HEK293 (cell line): ENCODE data around the gene HDAC8.

Source experiments
- KLF10 ChIP-seq: fragments of 450-650 bp; IDR thresholded peaks from 2 replicates; pipeline ENCODE4 v1.5.1; 2018; ENCODE audit warnings: missing biosample characterization, mild to moderate bottlenecking, missing genetic modification characterization
- PATZ1 ChIP-seq: fragments of 450-650 bp; formaldehyde crosslinking; IDR thresholded peaks from 2 replicates; pipeline ENCODE4 v1.5.1; 2016; ENCODE audit warnings: missing biosample characterization, missing genetic modification characterization
- PBX3 ChIP-seq: sonication (generic); formaldehyde crosslinking; IDR thresholded peaks from 2 replicates; pipeline ENCODE4 v1.8.1; 2022; ENCODE audit warnings: mild to moderate bottlenecking, moderate library complexity, missing genetic modification reagents
- SP3 ChIP-seq: fragments of 450-650 bp; formaldehyde crosslinking; IDR thresholded peaks from 2 replicates; pipeline ENCODE4 v1.5.1; 2016; ENCODE audit warnings: missing biosample characterization, missing genetic modification characterization
- ZBTB21 ChIP-seq: fragments of 450-650 bp; formaldehyde crosslinking; IDR thresholded peaks from 2 replicates; pipeline ENCODE4 v1.5.1; 2017; ENCODE audit warnings: missing biosample characterization, missing genetic modification characterization
- ZBTB48 ChIP-seq: fragments of 450-650 bp; formaldehyde crosslinking; IDR thresholded peaks from 2 replicates; pipeline ENCODE4 v1.5.1; 2016; ENCODE audit warnings: missing biosample characterization, missing genetic modification characterization
- ZNF114 ChIP-seq: fragments of 450-650 bp; formaldehyde crosslinking; IDR thresholded peaks from 2 replicates; pipeline ENCODE4 v1.5.0; 2017; ENCODE audit warnings: missing biosample characterization, missing genetic modification characterization
- ZNF184 ChIP-seq: fragments of 450-650 bp; IDR thresholded peaks from 2 replicates; pipeline ENCODE4 v1.5.1; 2018; ENCODE audit warnings: missing biosample characterization, mild to moderate bottlenecking, missing genetic modification characterization
- ZNF24 ChIP-seq: fragments of 450-650 bp; formaldehyde crosslinking; IDR thresholded peaks from 2 replicates; pipeline ENCODE4 v1.5.1; 2016; ENCODE audit warnings: missing biosample characterization, missing genetic modification characterization
- ZNF280C ChIP-seq: fragments of 450-650 bp; formaldehyde crosslinking; IDR thresholded peaks from 2 replicates; pipeline ENCODE4 v1.5.1; 2016; ENCODE audit warnings: missing biosample characterization, missing genetic modification characterization
- ZNF341 ChIP-seq: fragments of 450-650 bp; formaldehyde crosslinking; IDR thresholded peaks from 2 replicates; pipeline ENCODE4; 2016; ENCODE audit warnings: low read depth, missing biosample characterization, missing genetic modification characterization
- ZNF350 ChIP-seq: fragments of 450-650 bp; formaldehyde crosslinking; IDR thresholded peaks from 2 replicates; pipeline ENCODE4 v1.5.0; 2017; ENCODE audit warnings: missing biosample characterization, mild to moderate bottlenecking, missing genetic modification characterization
- ZNF391 ChIP-seq: fragments of 450-650 bp; formaldehyde crosslinking; IDR thresholded peaks from 2 replicates; pipeline ENCODE4 v1.5.1; 2016; ENCODE audit warnings: low read depth, missing biosample characterization, missing genetic modification characterization, borderline replicate concordance
- ZNF48 ChIP-seq: fragments of 450-650 bp; formaldehyde crosslinking; IDR thresholded peaks from 2 replicates; pipeline ENCODE4 v1.5.1; 2016; ENCODE audit warnings: missing biosample characterization, missing genetic modification characterization
- ZNF530 ChIP-seq: fragments of 450-650 bp; formaldehyde crosslinking; IDR thresholded peaks from 2 replicates; pipeline ENCODE4 v1.5.1; 2016; ENCODE audit warnings: low read depth, missing biosample characterization, missing genetic modification characterization
- ZNF645 ChIP-seq: fragments of 450-650 bp; formaldehyde crosslinking; IDR thresholded peaks from 2 replicates; pipeline ENCODE4; 2016; ENCODE audit warnings: missing biosample characterization, missing genetic modification characterization
- ZNF664 ChIP-seq: fragments of 450-650 bp; formaldehyde crosslinking; IDR thresholded peaks from 2 replicates; pipeline ENCODE4 v1.5.1; 2016; ENCODE audit warnings: missing biosample characterization, missing genetic modification characterization
- ZNF692 ChIP-seq: fragments of 450-650 bp; formaldehyde crosslinking; IDR thresholded peaks from 2 replicates; pipeline ENCODE4 v1.5.1; 2016; ENCODE audit warnings: missing biosample characterization, missing genetic modification characterization
- ZNF777 ChIP-seq: fragments of 450-650 bp; formaldehyde crosslinking; IDR thresholded peaks from 2 replicates; pipeline ENCODE4 v1.5.1; 2017; ENCODE audit warnings: missing biosample characterization, missing genetic modification characterization, borderline replicate concordance
- TF ChIP-seq, protein P1 (sequence below): fragments of 450-650 bp; formaldehyde crosslinking; IDR thresholded peaks from 2 replicates; pipeline ENCODE4 v1.5.1; 2016; ENCODE audit warnings: missing biosample characterization, missing genetic modification characterization
- TF ChIP-seq, protein P2 (sequence below): fragments of 450-650 bp; formaldehyde crosslinking; IDR thresholded peaks from 2 replicates; pipeline ENCODE4 v1.5.1; 2016; ENCODE audit warnings: missing biosample characterization, missing genetic modification characterization
- TF ChIP-seq, protein P3 (sequence below): fragments of 450-650 bp; formaldehyde crosslinking; IDR thresholded peaks from 2 replicates; pipeline ENCODE4 v1.5.1; 2017; ENCODE audit warnings: missing biosample characterization, mild to moderate bottlenecking, missing genetic modification characterization, moderate library complexity
- TF ChIP-seq, protein P4 (sequence below): fragments of 450-650 bp; formaldehyde crosslinking; IDR thresholded peaks from 2 replicates; pipeline ENCODE4 v1.5.1; 2017; ENCODE audit warnings: missing biosample characterization, missing genetic modification characterization

The HDAC8 gene

DNA sequence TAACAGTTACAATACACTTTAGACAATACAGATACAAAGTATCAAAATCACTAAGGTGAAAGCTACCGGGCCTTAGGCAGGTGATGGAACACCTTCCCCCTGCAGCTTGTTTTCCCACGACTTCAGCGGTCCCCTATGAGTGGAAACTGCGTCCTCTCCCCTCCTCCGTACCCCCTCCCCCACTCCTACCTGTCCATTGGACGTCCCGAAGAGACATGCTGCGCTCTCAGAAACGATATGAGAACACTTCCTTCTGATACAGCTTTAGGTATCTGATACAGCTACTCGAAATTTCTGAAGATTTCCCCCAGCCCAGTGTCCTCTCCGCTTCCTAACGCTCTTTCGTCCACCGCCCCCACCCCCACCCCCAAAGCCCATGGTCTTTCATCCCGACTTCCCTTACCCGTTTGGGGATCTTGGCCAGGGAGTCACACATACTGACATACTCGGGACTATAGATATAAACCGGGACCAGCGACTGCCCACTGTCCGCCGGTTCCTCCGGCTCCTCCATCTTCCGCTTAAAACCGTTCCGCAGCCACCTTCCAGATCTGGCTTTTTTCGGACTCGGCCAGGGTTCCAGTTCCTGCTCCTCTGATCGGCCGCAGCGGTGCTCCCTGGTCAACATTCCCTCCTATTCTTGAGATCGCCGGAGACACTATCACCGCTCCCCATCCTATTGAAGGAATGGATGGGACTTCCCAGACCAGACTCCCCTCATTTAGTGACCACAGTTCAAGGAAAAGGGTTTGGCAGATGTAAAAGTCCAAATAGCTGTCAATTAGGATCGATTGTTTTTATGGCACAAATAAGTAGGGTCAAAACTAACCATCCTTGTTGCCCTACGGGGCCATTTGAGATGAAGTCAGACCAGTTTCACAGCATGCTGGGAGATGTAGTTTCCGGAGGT, at the start of gene HDAC8 (continued):
- TF ChIP-seq ZNF645 (no peak), ZNF777 (tag by site-specific recombination) (no peak), SP3 (tag by site-specific recombination) (no peak; the same call in none of the 2 replicates), ZNF530 (tag by site-specific recombination) (no peak), PATZ1 (tag by site-specific recombination) (0 out of 2 replicates have a peak, but pooled peaks have one; percentile 25), ZNF114 (no peak), ZNF24 (tag by site-specific recombination) (peak; percentile 56; the same call in 1 of the 2 replicates), ZNF48 (tag by site-specific recombination) (no peak), PBX3 (CRISPR knock-in tag) (no peak), ZNF341 (tag by site-specific recombination) (peak; percentile 56), ZBTB48 (tag by site-specific recombination) (peak; percentile 72), ZNF184 (tag by site-specific recombination) (no peak), ZNF664 (tag by site-specific recombination) (no peak), ZNF692 (tag by site-specific recombination) (peak; percentile 78), ZNF350 (tag by site-specific recombination) (peak; percentile 77; the same call in 1 of the 2 replicates), KLF10 (tag by site-specific recombination) (no peak), ZBTB21 (tag by site-specific recombination) (0 out of 2 replicates have a peak, but pooled peaks have one; percentile 11), ZNF391 (no peak; the same call in none of the 2 replicates), ZNF280C (tag by site-specific recombination) (no peak)
- TF ChIP-seq, protein P1, sequence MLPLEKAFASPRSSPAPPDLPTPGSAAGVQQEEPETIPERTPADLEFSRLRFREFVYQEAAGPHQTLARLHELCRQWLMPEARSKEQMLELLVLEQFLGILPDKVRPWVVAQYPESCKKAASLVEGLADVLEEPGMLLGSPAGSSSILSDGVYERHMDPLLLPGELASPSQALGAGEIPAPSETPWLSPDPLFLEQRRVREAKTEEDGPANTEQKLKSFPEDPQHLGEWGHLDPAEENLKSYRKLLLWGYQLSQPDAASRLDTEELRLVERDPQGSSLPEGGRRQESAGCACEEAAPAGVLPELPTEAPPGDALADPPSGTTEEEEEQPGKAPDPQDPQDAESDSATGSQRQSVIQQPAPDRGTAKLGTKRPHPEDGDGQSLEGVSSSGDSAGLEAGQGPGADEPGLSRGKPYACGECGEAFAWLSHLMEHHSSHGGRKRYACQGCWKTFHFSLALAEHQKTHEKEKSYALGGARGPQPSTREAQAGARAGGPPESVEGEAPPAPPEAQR (tag by site-specific recombination), result no peak
- TF ChIP-seq, protein P2, sequence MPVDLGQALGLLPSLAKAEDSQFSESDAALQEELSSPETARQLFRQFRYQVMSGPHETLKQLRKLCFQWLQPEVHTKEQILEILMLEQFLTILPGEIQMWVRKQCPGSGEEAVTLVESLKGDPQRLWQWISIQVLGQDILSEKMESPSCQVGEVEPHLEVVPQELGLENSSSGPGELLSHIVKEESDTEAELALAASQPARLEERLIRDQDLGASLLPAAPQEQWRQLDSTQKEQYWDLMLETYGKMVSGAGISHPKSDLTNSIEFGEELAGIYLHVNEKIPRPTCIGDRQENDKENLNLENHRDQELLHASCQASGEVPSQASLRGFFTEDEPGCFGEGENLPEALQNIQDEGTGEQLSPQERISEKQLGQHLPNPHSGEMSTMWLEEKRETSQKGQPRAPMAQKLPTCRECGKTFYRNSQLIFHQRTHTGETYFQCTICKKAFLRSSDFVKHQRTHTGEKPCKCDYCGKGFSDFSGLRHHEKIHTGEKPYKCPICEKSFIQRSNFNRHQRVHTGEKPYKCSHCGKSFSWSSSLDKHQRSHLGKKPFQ (tag by site-specific recombination), result no peak
- TF ChIP-seq, protein P3, sequence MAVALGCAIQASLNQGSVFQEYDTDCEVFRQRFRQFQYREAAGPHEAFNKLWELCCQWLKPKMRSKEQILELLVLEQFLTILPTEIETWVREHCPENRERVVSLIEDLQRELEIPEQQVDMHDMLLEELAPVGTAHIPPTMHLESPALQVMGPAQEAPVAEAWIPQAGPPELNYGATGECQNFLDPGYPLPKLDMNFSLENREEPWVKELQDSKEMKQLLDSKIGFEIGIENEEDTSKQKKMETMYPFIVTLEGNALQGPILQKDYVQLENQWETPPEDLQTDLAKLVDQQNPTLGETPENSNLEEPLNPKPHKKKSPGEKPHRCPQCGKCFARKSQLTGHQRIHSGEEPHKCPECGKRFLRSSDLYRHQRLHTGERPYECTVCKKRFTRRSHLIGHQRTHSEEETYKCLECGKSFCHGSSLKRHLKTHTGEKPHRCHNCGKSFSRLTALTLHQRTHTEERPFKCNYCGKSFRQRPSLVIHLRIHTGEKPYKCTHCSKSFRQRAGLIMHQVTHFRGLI (tag by site-specific recombination), result no peak; the same call in 1 of the 2 replicates
- TF ChIP-seq, protein P4, sequence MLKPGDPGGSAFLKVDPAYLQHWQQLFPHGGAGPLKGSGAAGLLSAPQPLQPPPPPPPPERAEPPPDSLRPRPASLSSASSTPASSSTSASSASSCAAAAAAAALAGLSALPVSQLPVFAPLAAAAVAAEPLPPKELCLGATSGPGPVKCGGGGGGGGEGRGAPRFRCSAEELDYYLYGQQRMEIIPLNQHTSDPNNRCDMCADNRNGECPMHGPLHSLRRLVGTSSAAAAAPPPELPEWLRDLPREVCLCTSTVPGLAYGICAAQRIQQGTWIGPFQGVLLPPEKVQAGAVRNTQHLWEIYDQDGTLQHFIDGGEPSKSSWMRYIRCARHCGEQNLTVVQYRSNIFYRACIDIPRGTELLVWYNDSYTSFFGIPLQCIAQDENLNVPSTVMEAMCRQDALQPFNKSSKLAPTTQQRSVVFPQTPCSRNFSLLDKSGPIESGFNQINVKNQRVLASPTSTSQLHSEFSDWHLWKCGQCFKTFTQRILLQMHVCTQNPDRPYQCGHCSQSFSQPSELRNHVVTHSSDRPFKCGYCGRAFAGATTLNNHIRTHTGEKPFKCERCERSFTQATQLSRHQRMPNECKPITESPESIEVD (tag by site-specific recombination), result no peak
